Measurements from ENCODE around the gene WDSUB1.

Gene WDSUB1

DNA sequence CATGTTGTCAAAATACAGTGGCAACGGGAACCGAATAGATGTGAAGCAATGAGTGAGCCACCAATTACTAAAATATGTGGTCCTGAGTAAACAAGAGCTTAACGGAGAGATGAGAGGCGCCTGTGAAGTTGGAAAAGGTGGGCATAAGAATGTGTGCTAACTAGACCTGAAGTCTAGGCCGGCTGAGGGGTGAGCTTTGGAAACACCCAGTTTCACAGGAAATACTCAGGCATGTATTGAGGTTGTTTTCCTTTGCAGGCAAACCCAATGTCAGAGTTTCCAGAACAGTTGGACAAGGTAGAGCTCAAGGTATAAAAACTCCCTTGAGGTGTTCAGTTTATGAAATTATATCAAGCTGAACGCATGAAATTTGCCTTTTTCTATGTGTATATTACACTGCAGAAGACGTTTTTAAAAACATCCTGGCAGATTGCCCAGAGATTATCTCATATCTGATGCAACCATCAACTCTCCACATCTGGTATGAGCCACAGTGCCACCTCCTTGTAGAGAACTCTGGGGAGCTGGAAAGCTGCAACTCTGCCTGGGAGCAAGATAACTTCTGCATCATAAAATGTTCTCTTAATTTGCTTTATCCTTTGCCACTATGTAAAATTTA is 3.9 kb upstream of the WDSUB1 start:
- Histone ChIP-seq H3K27me3 (ENCODE audit: control insufficient read depth in 1 of 2, insufficient read depth in 2 of 2, low read length in 2 of 2) (no peaks in the 10 kb centered on the region), H3K9me3 (ENCODE audit: control insufficient read depth in 1 of 2, low read length in 2 of 2) (no peaks in the 10 kb centered on the region), H3K4me1 (ENCODE audit: control insufficient read depth in 1 of 2, insufficient read depth in 2 of 2, low read length in 2 of 2) (peaks cover 0 to 9% of the 10 kb centered on the region in 2 donors), H3K36me3 (ENCODE audit: control insufficient read depth in 1 of 2, insufficient read depth in 2 of 2, low read length in 2 of 2) (no peaks in the 10 kb centered on the region), H3K4me3 (ENCODE audit: low read depth in 1 of 2, low read length in 2 of 2) (no peak overlapping the region), H3K27ac (ENCODE audit: low read depth, low read length) (no peak overlapping the region), H3K9ac (ENCODE audit: low read depth in 1 of 2, low read length in 2 of 2) (no peak overlapping the region)

DNA sequence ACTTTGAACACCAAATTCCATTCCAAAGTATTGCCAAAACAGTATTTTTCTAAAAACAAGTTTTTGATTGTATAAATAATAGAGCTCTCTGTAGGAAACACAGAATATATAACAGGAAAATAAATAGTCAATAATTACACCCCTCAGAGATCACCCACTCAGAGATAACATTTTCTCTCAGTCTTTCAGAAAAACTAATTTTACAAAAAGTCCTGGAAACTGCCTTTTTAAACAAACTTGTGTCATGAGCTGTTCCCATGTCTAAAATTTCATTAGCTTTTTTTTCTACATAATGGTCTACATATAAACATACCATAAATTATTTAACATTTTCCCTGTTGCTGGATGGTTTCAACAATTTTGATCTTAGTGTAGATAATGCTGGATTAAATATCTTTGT is 1.2 kb upstream of the WDSUB1 start:
- H3K4me3 ChIP-seq (ENCODE audit: low read depth in 1 of 2, low read length in 2 of 2), result no peak overlapping the region
- no peaks in the 10 kb centered on the region for H3K9me3 ChIP-seq (ENCODE audit: control insufficient read depth in 1 of 2, low read length in 2 of 2)
- no peak overlapping the region for H3K27ac ChIP-seq (ENCODE audit: low read depth, low read length)
- no peaks in the 10 kb centered on the region for H3K36me3 ChIP-seq (ENCODE audit: control insufficient read depth in 1 of 2, insufficient read depth in 2 of 2, low read length in 2 of 2)
- H3K27me3 ChIP-seq (ENCODE audit: control insufficient read depth in 1 of 2, insufficient read depth in 2 of 2, low read length in 2 of 2), result no peaks in the 10 kb centered on the region
- H3K9ac ChIP-seq (ENCODE audit: low read depth in 1 of 2, low read length in 2 of 2), result no peak overlapping the region
- peaks cover 0 to 11% of the 10 kb centered on the region in 2 donors for H3K4me1 ChIP-seq (ENCODE audit: control insufficient read depth in 1 of 2, insufficient read depth in 2 of 2, low read length in 2 of 2)

DNA sequence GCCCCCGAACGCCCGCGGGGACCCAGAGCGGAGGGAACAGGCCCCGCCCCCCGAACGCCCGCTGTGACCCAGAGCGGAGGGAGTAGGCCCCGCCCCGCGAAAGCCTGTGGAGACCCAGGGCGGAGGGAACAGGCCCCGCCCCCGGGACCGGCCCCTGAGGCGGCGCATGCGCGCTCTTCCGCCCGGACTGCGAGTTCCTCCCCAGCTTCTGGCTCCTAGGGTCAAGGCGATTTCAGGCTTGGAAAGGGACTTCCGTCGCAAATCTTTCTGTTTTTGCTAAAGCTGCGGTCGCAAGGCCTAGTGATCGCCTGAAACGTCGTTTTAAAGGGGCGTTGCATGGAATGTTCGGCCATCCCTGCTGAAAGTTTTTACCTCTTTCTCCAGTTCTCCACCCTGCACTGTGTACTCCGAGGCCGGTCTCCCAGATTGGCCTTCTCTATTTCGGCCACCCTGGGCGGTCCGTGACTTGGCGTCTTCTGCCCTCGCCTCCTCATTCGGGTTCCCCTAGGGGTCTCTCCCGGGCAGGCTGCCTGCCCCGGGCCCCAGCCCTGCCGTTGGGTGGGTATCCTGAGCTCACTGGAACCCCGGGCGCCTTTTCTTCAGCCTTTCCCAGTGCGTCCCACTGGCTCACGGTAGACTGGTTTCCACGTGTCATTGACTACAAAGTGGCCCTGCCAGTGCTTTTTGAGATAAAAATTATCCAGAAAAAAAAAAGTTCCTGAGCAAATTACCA is 372 bp upstream of the WDSUB1 start:
- no peaks in the 10 kb centered on the region for H3K9me3 ChIP-seq (ENCODE audit: control insufficient read depth in 1 of 2, low read length in 2 of 2)
- peaks cover 0 to 11% of the 10 kb centered on the region in 2 donors for H3K4me1 ChIP-seq (ENCODE audit: control insufficient read depth in 1 of 2, insufficient read depth in 2 of 2, low read length in 2 of 2)
- peak overlapping the region; percentile 65 to 88 for H3K9ac ChIP-seq (ENCODE audit: low read depth in 1 of 2, low read length in 2 of 2)
- no peaks in the 10 kb centered on the region for H3K36me3 ChIP-seq (ENCODE audit: control insufficient read depth in 1 of 2, insufficient read depth in 2 of 2, low read length in 2 of 2)
- H3K27ac ChIP-seq (ENCODE audit: low read depth, low read length), result peak overlapping the region; percentile 53
- no peaks in the 10 kb centered on the region for H3K27me3 ChIP-seq (ENCODE audit: control insufficient read depth in 1 of 2, insufficient read depth in 2 of 2, low read length in 2 of 2)
- H3K4me3 ChIP-seq (ENCODE audit: low read depth in 1 of 2, low read length in 2 of 2), result peak overlapping the region; percentile 75 to 80

DNA sequence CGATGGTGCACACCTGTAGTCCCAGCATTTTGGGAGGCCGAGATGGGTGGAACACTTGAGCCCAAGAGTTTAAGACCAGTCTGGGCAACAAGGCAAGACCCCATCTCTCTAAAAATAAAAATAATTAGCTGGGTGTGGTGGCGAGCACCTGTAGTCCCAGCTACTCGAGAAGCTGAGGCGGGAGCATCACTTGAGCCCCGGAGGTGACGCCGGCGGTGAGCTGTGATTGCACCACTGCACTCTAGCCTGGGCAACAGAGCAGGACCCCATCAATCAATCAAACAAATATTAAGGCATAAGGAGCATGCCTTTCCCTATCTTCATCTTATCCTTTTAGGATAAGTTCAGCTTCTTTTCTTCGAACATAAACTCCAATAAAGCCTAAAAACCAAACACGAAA is 1.1 kb downstream of the WDSUB1 start:
- Histone ChIP-seq H3K4me3 (ENCODE audit: low read depth in 1 of 2, low read length in 2 of 2) (peak overlapping the region; percentile 85 to 92), H3K9ac (ENCODE audit: low read depth in 1 of 2, low read length in 2 of 2) (peak overlapping the region in 1 of 2 donors; percentile 92), H3K27ac (ENCODE audit: low read depth, low read length) (no peak overlapping the region), H3K4me1 (ENCODE audit: control insufficient read depth in 1 of 2, insufficient read depth in 2 of 2, low read length in 2 of 2) (peaks cover 0 to 11% of the 10 kb centered on the region in 2 donors), H3K27me3 (ENCODE audit: control insufficient read depth in 1 of 2, insufficient read depth in 2 of 2, low read length in 2 of 2) (no peaks in the 10 kb centered on the region), H3K36me3 (ENCODE audit: control insufficient read depth in 1 of 2, insufficient read depth in 2 of 2, low read length in 2 of 2) (peaks cover 0 to 6% of the 10 kb centered on the region in 2 donors), H3K9me3 (ENCODE audit: control insufficient read depth in 1 of 2, low read length in 2 of 2) (no peaks in the 10 kb centered on the region)

DNA sequence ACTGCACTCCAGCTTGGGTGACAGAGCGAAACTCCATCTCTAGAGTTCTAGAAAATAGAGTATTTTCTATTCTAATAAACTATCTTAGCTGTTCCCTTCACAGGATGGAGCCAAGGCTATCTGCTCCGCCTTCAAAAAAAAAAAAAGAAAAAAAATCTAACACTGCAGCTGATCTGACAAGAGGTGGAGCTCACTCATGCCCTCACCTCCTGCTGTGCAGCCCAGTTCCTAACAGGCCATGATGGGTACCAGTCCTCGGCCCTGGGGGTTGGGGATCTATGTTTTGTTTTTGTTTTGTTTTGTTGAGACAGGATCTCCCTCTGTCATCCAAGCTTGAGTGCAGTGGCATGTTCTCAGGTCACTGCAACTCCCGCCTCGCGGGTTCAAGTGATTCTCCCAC is 3.0 kb downstream of the WDSUB1 start:
- Histone ChIP-seq H3K36me3 (ENCODE audit: control insufficient read depth in 1 of 2, insufficient read depth in 2 of 2, low read length in 2 of 2) (peaks cover 0 to 6% of the 10 kb centered on the region in 2 donors), H3K4me3 (ENCODE audit: low read depth in 1 of 2, low read length in 2 of 2) (no peak overlapping the region), H3K4me1 (ENCODE audit: control insufficient read depth in 1 of 2, insufficient read depth in 2 of 2, low read length in 2 of 2) (peaks cover 0 to 11% of the 10 kb centered on the region in 2 donors), H3K9ac (ENCODE audit: low read depth in 1 of 2, low read length in 2 of 2) (no peak overlapping the region), H3K9me3 (ENCODE audit: control insufficient read depth in 1 of 2, low read length in 2 of 2) (no peaks in the 10 kb centered on the region), H3K27ac (ENCODE audit: low read depth, low read length) (no peak overlapping the region), H3K27me3 (ENCODE audit: control insufficient read depth in 1 of 2, insufficient read depth in 2 of 2, low read length in 2 of 2) (no peaks in the 10 kb centered on the region)

DNA sequence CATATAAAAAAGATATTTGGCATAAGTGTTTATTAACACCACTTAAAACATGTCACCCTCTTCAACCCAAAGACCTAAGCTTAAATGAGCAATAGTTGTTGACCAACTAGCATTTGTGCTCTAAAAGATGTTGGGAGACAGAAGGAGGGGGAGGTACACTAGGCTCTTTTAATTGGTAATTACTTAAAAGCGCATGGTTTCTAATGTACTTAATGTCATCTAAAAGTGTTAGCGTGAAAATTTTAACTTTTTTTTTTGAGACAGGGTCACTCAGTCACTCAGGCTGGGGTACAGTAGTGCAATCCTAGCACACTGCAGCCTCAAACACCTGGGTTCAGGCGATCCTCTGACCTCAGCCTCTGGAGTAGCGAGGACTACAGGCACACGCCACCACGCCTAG is 5.5 kb downstream of the WDSUB1 start:
- Histone ChIP-seq H3K4me1 (ENCODE audit: control insufficient read depth in 1 of 2, insufficient read depth in 2 of 2, low read length in 2 of 2) (peaks cover 0 to 6% of the 10 kb centered on the region in 2 donors), H3K9ac (ENCODE audit: low read depth in 1 of 2, low read length in 2 of 2) (no peak overlapping the region), H3K27me3 (ENCODE audit: control insufficient read depth in 1 of 2, insufficient read depth in 2 of 2, low read length in 2 of 2) (no peaks in the 10 kb centered on the region), H3K27ac (ENCODE audit: low read depth, low read length) (no peak overlapping the region), H3K36me3 (ENCODE audit: control insufficient read depth in 1 of 2, insufficient read depth in 2 of 2, low read length in 2 of 2) (peaks cover 0 to 6% of the 10 kb centered on the region in 2 donors), H3K9me3 (ENCODE audit: control insufficient read depth in 1 of 2, low read length in 2 of 2) (no peaks in the 10 kb centered on the region), H3K4me3 (ENCODE audit: low read depth in 1 of 2, low read length in 2 of 2) (no peak overlapping the region)

DNA sequence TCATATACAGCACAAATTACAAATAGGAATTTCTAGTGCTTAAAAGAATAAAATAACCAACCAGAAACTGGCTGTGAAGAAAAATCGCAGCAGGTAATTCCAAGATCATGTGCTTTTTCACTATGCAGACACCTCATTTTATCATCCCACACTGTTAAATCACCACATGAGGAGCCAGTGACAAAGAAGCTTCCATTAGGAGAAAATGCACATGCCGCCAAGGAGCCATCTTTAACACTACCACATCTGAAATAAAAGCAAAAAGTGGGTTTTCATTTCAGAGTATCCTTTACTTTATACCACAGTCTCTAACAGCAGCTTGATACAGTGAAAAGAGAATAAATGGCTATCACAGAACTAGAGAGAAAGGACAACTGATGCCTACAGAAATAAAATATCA is 6.8 kb downstream of the WDSUB1 start:
- no peak overlapping the region for H3K4me3 ChIP-seq (ENCODE audit: low read depth in 1 of 2, low read length in 2 of 2)

DNA sequence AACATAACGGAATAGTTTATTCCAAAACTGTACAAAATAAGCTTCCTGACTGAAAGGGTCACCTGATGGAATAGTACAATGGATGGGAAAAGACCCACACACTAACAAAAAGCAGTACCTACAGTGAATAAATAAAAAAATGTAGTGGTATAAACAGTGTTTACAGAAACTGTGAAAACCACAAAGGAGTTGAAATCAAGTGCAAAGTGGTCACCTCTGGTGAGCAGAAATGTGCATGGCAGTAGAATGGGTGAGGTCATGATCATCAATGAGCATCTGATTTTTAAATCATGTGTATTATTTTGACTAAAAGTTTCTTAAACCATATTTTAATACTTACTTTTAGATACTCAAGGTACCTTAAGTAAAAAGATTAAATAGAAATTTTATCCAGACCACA is 11.4 kb downstream of the WDSUB1 start:
- Histone ChIP-seq H3K27me3 (ENCODE audit: control insufficient read depth in 1 of 2, insufficient read depth in 2 of 2, low read length in 2 of 2) (no peaks in the 10 kb centered on the region), H3K9me3 (ENCODE audit: control insufficient read depth in 1 of 2, low read length in 2 of 2) (no peaks in the 10 kb centered on the region), H3K27ac (ENCODE audit: low read depth, low read length) (no peak overlapping the region), H3K4me1 (ENCODE audit: control insufficient read depth in 1 of 2, insufficient read depth in 2 of 2, low read length in 2 of 2) (no peaks in the 10 kb centered on the region), H3K4me3 (ENCODE audit: low read depth in 1 of 2, low read length in 2 of 2) (no peak overlapping the region), H3K9ac (ENCODE audit: low read depth in 1 of 2, low read length in 2 of 2) (no peak overlapping the region), H3K36me3 (ENCODE audit: control insufficient read depth in 1 of 2, insufficient read depth in 2 of 2, low read length in 2 of 2) (peaks cover 4 to 16% of the 10 kb centered on the region in 2 donors)

More for the DNA sequence above, 6.8 kb downstream of the WDSUB1 start:
- H3K27ac ChIP-seq (ENCODE audit: low read depth, low read length), result no peak overlapping the region
- no peaks in the 10 kb centered on the region for H3K9me3 ChIP-seq (ENCODE audit: control insufficient read depth in 1 of 2, low read length in 2 of 2)
- no peaks in the 10 kb centered on the region for H3K27me3 ChIP-seq (ENCODE audit: control insufficient read depth in 1 of 2, insufficient read depth in 2 of 2, low read length in 2 of 2)
- no peak overlapping the region for H3K9ac ChIP-seq (ENCODE audit: low read depth in 1 of 2, low read length in 2 of 2)
- no peaks in the 10 kb centered on the region for H3K4me1 ChIP-seq (ENCODE audit: control insufficient read depth in 1 of 2, insufficient read depth in 2 of 2, low read length in 2 of 2)
- H3K36me3 ChIP-seq (ENCODE audit: control insufficient read depth in 1 of 2, insufficient read depth in 2 of 2, low read length in 2 of 2), result peaks cover 0 to 9% of the 10 kb centered on the region in 2 donors

DNA sequence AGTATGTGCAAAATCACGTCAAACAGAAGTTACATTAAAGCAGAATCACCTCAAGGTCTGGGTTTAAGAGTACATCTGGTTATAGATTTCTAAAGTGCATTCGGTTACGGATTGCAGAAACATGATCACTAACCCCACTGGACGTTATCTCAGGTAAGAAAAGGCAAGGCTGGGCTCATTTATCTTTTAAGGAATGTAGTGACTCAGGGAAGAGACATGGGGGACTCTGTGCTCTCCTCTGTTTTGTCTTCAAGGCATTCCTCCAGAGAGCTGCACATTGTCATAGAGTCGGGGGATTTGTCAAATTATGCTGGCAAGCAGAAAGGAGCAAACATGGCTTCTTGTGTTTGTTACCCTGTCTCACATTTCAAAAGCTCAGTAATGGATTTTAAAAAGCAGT is 14.3 kb downstream of the WDSUB1 start:
- H3K4me3 ChIP-seq (ENCODE audit: low read depth in 1 of 2, low read length in 2 of 2), result no peak overlapping the region
- H3K9me3 ChIP-seq (ENCODE audit: control insufficient read depth in 1 of 2, low read length in 2 of 2), result no peaks in the 10 kb centered on the region
- H3K27ac ChIP-seq (ENCODE audit: low read depth, low read length), result no peak overlapping the region
- H3K27me3 ChIP-seq (ENCODE audit: control insufficient read depth in 1 of 2, insufficient read depth in 2 of 2, low read length in 2 of 2), result no peaks in the 10 kb centered on the region
- H3K36me3 ChIP-seq (ENCODE audit: control insufficient read depth in 1 of 2, insufficient read depth in 2 of 2, low read length in 2 of 2), result peaks cover 4 to 18% of the 10 kb centered on the region in 2 donors
- H3K4me1 ChIP-seq (ENCODE audit: control insufficient read depth in 1 of 2, insufficient read depth in 2 of 2, low read length in 2 of 2), result no peaks in the 10 kb centered on the region
- H3K9ac ChIP-seq (ENCODE audit: low read depth in 1 of 2, low read length in 2 of 2), result no peak overlapping the region

DNA sequence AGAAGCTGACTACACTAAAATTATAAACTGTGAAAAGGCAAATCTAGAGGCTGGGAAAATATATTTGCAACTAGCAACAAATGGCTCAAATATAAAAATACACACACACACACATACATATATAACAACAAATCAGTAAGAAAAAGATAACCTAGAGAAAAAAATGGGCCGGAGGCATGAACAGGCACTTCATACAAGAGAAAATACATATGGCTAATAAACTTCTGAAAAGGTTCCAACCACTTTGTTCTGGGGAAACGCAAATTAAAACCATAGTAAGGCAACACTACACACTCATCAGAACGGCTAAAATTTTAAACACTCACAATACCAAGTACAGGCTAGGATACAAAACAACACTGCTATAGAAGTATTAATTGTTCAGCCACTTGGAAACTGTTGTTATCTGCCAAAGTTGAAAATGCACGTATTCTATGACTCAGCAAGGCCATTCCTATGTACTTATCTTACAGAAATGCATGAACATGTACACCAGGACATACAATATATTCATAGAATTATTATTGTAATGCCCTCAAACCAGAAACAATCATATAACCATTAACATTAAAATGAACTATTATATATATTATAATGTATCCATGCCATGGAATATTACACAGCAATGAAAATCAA is 15.6 kb downstream of the WDSUB1 start:
- Histone ChIP-seq H3K9ac (ENCODE audit: low read depth in 1 of 2, low read length in 2 of 2) (no peak overlapping the region), H3K27me3 (ENCODE audit: control insufficient read depth in 1 of 2, insufficient read depth in 2 of 2, low read length in 2 of 2) (no peaks in the 10 kb centered on the region), H3K4me3 (ENCODE audit: low read depth in 1 of 2, low read length in 2 of 2) (no peak overlapping the region), H3K9me3 (ENCODE audit: control insufficient read depth in 1 of 2, low read length in 2 of 2) (no peaks in the 10 kb centered on the region), H3K36me3 (ENCODE audit: control insufficient read depth in 1 of 2, insufficient read depth in 2 of 2, low read length in 2 of 2) (peaks cover 4 to 18% of the 10 kb centered on the region in 2 donors), H3K4me1 (ENCODE audit: control insufficient read depth in 1 of 2, insufficient read depth in 2 of 2, low read length in 2 of 2) (no peaks in the 10 kb centered on the region), H3K27ac (ENCODE audit: low read depth, low read length) (no peak overlapping the region)
